Smooth muscle cell (in vitro differentiated cells): ENCODE results near the gene TMEM98. TPM values are rescaled to one million over a fixed set of nuclear protein-coding genes. Genes with fewer than 3 reads are reported as not detected.
A peak's percentile ranks its signal among the peaks of the same experiment; 100 is the strongest.

Experiments used
- DNase-seq: peaks from one replicate; lab custom pipeline; 2025; ENCODE audit not compliant: unreplicated experiment; lab: John Stamatoyannopoulos, UW
- H2AFZ ChIP-seq: fragments of 200-600 bp; sonication (generic); 2 replicates; pipeline ENCODE4 v1.6.0; 2016; ENCODE audit warnings: antibody characterized with exemption, low read depth, mild to moderate bottlenecking
- H3F3A ChIP-seq: fragments of 200-600 bp; sonication (generic); 2 replicates; pipeline ENCODE4 v1.6.0; 2017; ENCODE audit warnings: antibody characterized with exemption, low read depth
- H3K27ac ChIP-seq: fragments of 200-600 bp; sonication (generic); 2 replicates; pipeline ENCODE4 v1.5.1; 2016; ENCODE audit warnings: low read depth, mild to moderate bottlenecking
- H3K27me3 ChIP-seq: fragments of 200-600 bp; sonication (generic); 2 replicates; pipeline ENCODE4 v1.6.1; 2016; ENCODE audit warnings: low read depth, mild to moderate bottlenecking
- H3K36me3 ChIP-seq: fragments of 200-600 bp; sonication (generic); 2 replicates; pipeline ENCODE4 v1.5.1; 2016; ENCODE audit warnings: low read depth
- H3K4me1 ChIP-seq: fragments of 200-600 bp; sonication (generic); 2 replicates; pipeline ENCODE4 v1.5.1; 2016; ENCODE audit warnings: low read depth
- H3K4me2 ChIP-seq: fragments of 200-600 bp; sonication (generic); 2 replicates; pipeline ENCODE4 v1.6.0; 2016; ENCODE audit warnings: mild to moderate bottlenecking
- H3K4me3 ChIP-seq: fragments of 200-600 bp; sonication (generic); 2 replicates; pipeline ENCODE4 v1.5.1; 2016; ENCODE audit warnings: mild to moderate bottlenecking
- H3K79me2 ChIP-seq: fragments of 200-600 bp; sonication (generic); 2 replicates; pipeline ENCODE4 v1.6.0; 2016; ENCODE audit warnings: low read depth, mild to moderate bottlenecking
- H3K9ac ChIP-seq: fragments of 200-600 bp; sonication (generic); 2 replicates; pipeline ENCODE4 v1.6.0; 2016; ENCODE audit warnings: low read depth
- H3K9me3 ChIP-seq: fragments of 200-600 bp; sonication (generic); replicated peaks from 2 replicates; pipeline ENCODE4 v1.5.1; 2016; ENCODE audit warnings: low read depth
- H4K20me1 ChIP-seq: fragments of 200-600 bp; sonication (generic); 2 replicates; pipeline ENCODE4 v1.6.0; 2016; ENCODE audit warnings: low read depth
- CTCF ChIP-seq: fragments of 200-600 bp; sonication (generic); IDR thresholded peaks from 2 replicates; pipeline ENCODE4 v1.5.1; 2017; ENCODE audit warnings: borderline replicate concordance, mild to moderate bottlenecking, antibody characterized with exemption; ENCODE audit not compliant: insufficient read depth, poor library complexity, severe bottlenecking
- WGBS: methylation state at CpG from one replicate; pipeline ENCODE4 v1.1.7; 2016; ENCODE audit warnings: low lambda C conversion rate; 5-methylcytosine and 5-hydroxymethylcytosine counted together
- polyA plus RNA-seq: library from polyadenylated mRNA; unstranded; fragments of >200 nt; fragmentation: Nextera tagmentation; extraction: Ambion mirVana; gene quantifications from 2 replicates; pipeline ENCODE4 v1.2.1, GENCODE V29; 2016
- total RNA-seq: library from RNA; depleted of rRNA; stranded (reverse); fragments of >200 nt; gene quantifications from 2 replicates; pipeline ENCODE4 v1.2.3, GENCODE V29; 2014

Gene TMEM98
- total and polyA plus RNA-seq, 2 experiments from 2014 or later, result 190 to 222 TPM

DNA sequence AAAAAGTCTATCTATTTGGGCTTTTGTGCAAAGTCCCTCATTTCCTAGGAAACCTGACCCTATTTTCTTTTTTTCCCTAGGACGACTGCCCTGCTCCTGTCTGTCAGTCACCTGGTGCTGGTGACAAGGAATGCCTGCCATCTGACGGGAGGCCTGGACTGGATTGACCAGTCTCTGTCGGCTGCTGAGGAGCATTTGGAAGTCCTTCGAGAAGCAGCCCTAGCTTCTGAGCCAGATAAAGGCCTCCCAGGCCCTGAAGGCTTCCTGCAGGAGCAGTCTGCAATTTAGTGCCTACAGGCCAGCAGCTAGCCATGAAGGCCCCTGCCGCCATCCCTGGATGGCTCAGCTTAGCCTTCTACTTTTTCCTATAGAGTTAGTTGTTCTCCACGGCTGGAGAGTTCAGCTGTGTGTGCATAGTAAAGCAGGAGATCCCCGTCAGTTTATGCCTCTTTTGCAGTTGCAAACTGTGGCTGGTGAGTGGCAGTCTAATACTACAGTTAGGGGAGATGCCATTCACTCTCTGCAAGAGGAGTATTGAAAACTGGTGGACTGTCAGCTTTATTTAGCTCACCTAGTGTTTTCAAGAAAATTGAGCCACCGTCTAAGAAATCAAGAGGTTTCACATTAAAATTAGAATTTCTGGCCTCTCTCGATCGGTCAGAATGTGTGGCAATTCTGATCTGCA is 12.9 kb downstream of the TMEM98 start:
- no peak overlapping the region for H3K4me2 ChIP-seq
- peaks cover 19% of the 10 kb centered on the region for H3K4me1 ChIP-seq
- 85% methylated on average over 10 of the region's 10 CpGs for whole genome bisulfite sequencing
- no peaks in the 10 kb centered on the region for H3K9me3 ChIP-seq
- H3F3A ChIP-seq, result peaks cover 7% of the 10 kb centered on the region
- H4K20me1 ChIP-seq, result peaks cover 5% of the 10 kb centered on the region
- no peak for TF ChIP-seq CTCF
- no peaks in the 10 kb centered on the region for H3K79me2 ChIP-seq
- H3K4me3 ChIP-seq, result no peak overlapping the region
- H3K36me3 ChIP-seq, result no peaks in the 10 kb centered on the region
- no peaks in the 10 kb centered on the region for H3K27me3 ChIP-seq
- no peak for DNase-seq
- no peak overlapping the region for H3K9ac ChIP-seq
- no peak overlapping the region for H3K27ac ChIP-seq
- H2AFZ ChIP-seq, result no peak overlapping the region

DNA sequence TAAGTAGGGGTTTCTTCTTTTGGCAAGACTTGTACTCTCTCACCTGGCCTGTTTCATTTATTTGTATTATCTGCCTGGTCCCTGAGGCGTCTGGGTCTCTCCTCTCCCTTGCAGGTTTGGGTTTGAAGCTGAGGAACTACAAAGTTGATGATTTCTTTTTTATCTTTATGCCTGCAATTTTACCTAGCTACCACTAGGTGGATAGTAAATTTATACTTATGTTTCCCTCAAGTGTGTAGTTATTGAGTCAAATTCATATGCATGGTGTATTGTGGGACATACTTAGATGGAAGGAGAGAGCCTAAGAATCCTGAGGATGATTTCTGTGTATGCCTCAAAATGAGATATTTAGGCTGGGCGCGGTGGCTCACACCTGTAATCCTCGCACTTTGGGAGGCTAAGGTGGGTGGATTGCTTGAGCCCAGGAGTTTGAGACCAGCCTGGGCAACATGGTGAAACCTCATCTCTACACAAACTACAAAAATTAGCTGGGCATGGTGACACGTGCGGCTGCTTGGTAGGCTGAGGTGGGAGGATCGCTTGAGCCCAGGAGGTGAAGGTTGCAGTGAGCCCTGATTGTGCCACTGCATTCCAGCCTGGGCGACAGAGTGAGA is 13.6 kb downstream of the TMEM98 start:
- Histone ChIP-seq H4K20me1 (no peaks in the 10 kb centered on the region), H3K4me2 (no peak overlapping the region), H3K9ac (no peak overlapping the region), H3F3A (peaks cover 7% of the 10 kb centered on the region), H3K4me1 (peaks cover 18% of the 10 kb centered on the region), H3K9me3 (no peaks in the 10 kb centered on the region), H3K27me3 (no peaks in the 10 kb centered on the region), H2AFZ (no peak overlapping the region), H3K4me3 (no peak overlapping the region), H3K27ac (no peak overlapping the region), H3K36me3 (no peaks in the 10 kb centered on the region), H3K79me2 (no peaks in the 10 kb centered on the region)
- DNase-seq, result no peak
- peak; percentile 54 for TF ChIP-seq CTCF
- 95% methylated on average over 8 of the region's 8 CpGs for WGBS

- WGBS, result 78% methylated on average over 2 of the region's 2 CpGs
- H4K20me1 ChIP-seq, result no peaks in the 10 kb centered on the region
- no peaks in the 10 kb centered on the region for H3K36me3 ChIP-seq
- H3K9ac ChIP-seq, result no peak overlapping the region
- no peaks in the 10 kb centered on the region for H3K27me3 ChIP-seq
- peaks cover 12% of the 10 kb centered on the region for H3K4me1 ChIP-seq
- no peaks in the 10 kb centered on the region for H3K79me2 ChIP-seq
- H2AFZ ChIP-seq, result no peak overlapping the region
- peaks cover 7% of the 10 kb centered on the region for H3F3A ChIP-seq
- H3K27ac ChIP-seq, result peak overlapping the region; percentile 71
- H3K4me3 ChIP-seq, result no peak overlapping the region
- TF ChIP-seq CTCF, result no peak
- no peaks in the 10 kb centered on the region for H3K9me3 ChIP-seq
- DNase-seq, result no peak
- H3K4me2 ChIP-seq, result peak overlapping the region; percentile 69
Measured at GRCh38 chr17:32943206-32943605, 15.3 kb downstream of the TMEM98 start.
